DND-41 (cell line): ENCODE results near the gene ORM2.

Experiments
- ATAC-seq: fragments of 200-7000 bp; cut with Tn5 transposase; 3 replicates; pipeline ENCODE4 v1.9.1; 2021; ENCODE audit warnings: low read depth; ENCODE audit not compliant: insufficient read depth
- DNase-seq: peaks from one replicate; pipeline ENCODE4 v3.0.0-alpha.2; 2020
- H2AFZ ChIP-seq: 2 replicates; pipeline ENCODE4 v1.6.0; 2012; ENCODE audit warnings: low read depth, low read length
- H3K27ac ChIP-seq: 2 replicates; pipeline ENCODE4 v1.5.1; 2012; ENCODE audit warnings: low read length, inconsistent platforms
- H3K27me3 ChIP-seq: fragments of 200-600 bp; sonication (generic); 2 replicates; pipeline ENCODE4 v1.6.0; 2012; ENCODE audit warnings: low read length, mild to moderate bottlenecking, inconsistent platforms; ENCODE audit not compliant: insufficient read depth, poor library complexity
- H3K36me3 ChIP-seq: 2 replicates; pipeline ENCODE4 v1.5.1; 2012; ENCODE audit warnings: low read length, inconsistent platforms; ENCODE audit not compliant: insufficient read depth
- H3K4me1 ChIP-seq: 2 replicates; pipeline ENCODE4 v1.5.1; 2012; ENCODE audit warnings: mild to moderate bottlenecking, low read length; ENCODE audit not compliant: insufficient read depth
- H3K4me2 ChIP-seq: 2 replicates; pipeline ENCODE4 v1.6.0; 2012; ENCODE audit warnings: mild to moderate bottlenecking, moderate library complexity, low read length, inconsistent platforms; ENCODE audit not compliant: insufficient read depth
- H3K4me3 ChIP-seq, 2 experiments: fragments of 200-600 bp in 1 of 2; shearing (Covaris generic) in 1 of 2; 2 replicates each; pipeline ENCODE4 v1.5.1; 2012 to 2016; ENCODE audit warnings: inconsistent platforms in 2 of 2, low read length in 2 of 2, mild to moderate bottlenecking in 2 of 2, low read depth in 1 of 2, moderate library complexity in 1 of 2
- H3K79me2 ChIP-seq: 2 replicates; pipeline ENCODE4 v1.6.0; 2012; ENCODE audit warnings: low read length, inconsistent platforms; ENCODE audit not compliant: insufficient read depth
- H3K9ac ChIP-seq: 2 replicates; pipeline ENCODE4 v1.6.0; 2012; ENCODE audit warnings: low read depth, mild to moderate bottlenecking, inconsistent platforms, low read length, moderate library complexity
- H3K9me3 ChIP-seq: 2 replicates; pipeline ENCODE4 v1.5.1; 2012; ENCODE audit warnings: low read length, moderate library complexity, mild to moderate bottlenecking, inconsistent platforms; ENCODE audit not compliant: insufficient read depth, severe bottlenecking
- H4K20me1 ChIP-seq: 2 replicates; pipeline ENCODE4 v1.6.0; 2012; ENCODE audit warnings: low read length; ENCODE audit not compliant: insufficient read depth
- CTCF ChIP-seq: IDR thresholded peaks from 2 replicates; pipeline ENCODE4 v1.5.1; 2012; ENCODE audit warnings: borderline replicate concordance, low read length, moderate library complexity, mild to moderate bottlenecking; ENCODE audit not compliant: poor library complexity, severe bottlenecking; ENCODE audit errors: extremely low read depth
- EZH2 ChIP-seq: IDR thresholded peaks from 3 replicates; pipeline ENCODE4 v1.6.1; 2012; ENCODE audit warnings: borderline replicate concordance, low read depth, mild to moderate bottlenecking, moderate library complexity, low read length, inconsistent platforms; ENCODE audit not compliant: severe bottlenecking

Gene ORM2

GRCh38 chr9:114301798-114302565 is 27.7 kb upstream of the ORM2 start:
- H3K27me3 ChIP-seq, result no peaks in the 10 kb centered on the region

GRCh38 chr9:114302727-114303126 is 26.9 kb upstream of the ORM2 start:
- H2AFZ ChIP-seq, result no peak overlapping the region
- no peak for ATAC-seq
- no peak for DNase-seq
- no peaks in the 10 kb centered on the region for H3K79me2 ChIP-seq
- H3K4me1 ChIP-seq, result no peaks in the 10 kb centered on the region
- H4K20me1 ChIP-seq, result no peaks in the 10 kb centered on the region
- no peaks in the 10 kb centered on the region for H3K27me3 ChIP-seq
- TF ChIP-seq CTCF (no peak), EZH2 (no peak)
- no peak overlapping the region for H3K4me3 ChIP-seq
- no peaks in the 10 kb centered on the region for H3K9me3 ChIP-seq
- no peaks in the 10 kb centered on the region for H3K36me3 ChIP-seq
- H3K9ac ChIP-seq, result no peak overlapping the region
- H3K4me2 ChIP-seq, result no peak overlapping the region
- no peak overlapping the region for H3K27ac ChIP-seq

More at GRCh38 chr9:114301798-114302565, 27.7 kb upstream of the ORM2 start:
- Histone ChIP-seq H4K20me1 (no peaks in the 10 kb centered on the region), H3K79me2 (no peaks in the 10 kb centered on the region), H3K36me3 (no peaks in the 10 kb centered on the region), H3K4me3 (no peak overlapping the region), H2AFZ (no peak overlapping the region), H3K4me1 (no peaks in the 10 kb centered on the region), H3K9me3 (no peaks in the 10 kb centered on the region), H3K9ac (no peak overlapping the region), H3K4me2 (no peak overlapping the region), H3K27ac (no peak overlapping the region)
- ATAC-seq (no peak), DNase-seq (no peak)
- TF ChIP-seq EZH2, result no peak
- no peak for TF ChIP-seq CTCF

- Histone ChIP-seq H3K36me3 (no peaks in the 10 kb centered on the region), H2AFZ (no peak overlapping the region), H3K9ac (no peak overlapping the region), H3K4me3 (no peak overlapping the region), H3K79me2 (no peaks in the 10 kb centered on the region), H3K4me1 (no peaks in the 10 kb centered on the region), H3K4me2 (no peak overlapping the region), H3K9me3 (no peaks in the 10 kb centered on the region), H4K20me1 (no peaks in the 10 kb centered on the region), H3K27ac (no peak overlapping the region), H3K27me3 (no peaks in the 10 kb centered on the region)
- ATAC-seq (no peak), DNase-seq (no peak)
- TF ChIP-seq EZH2 (no peak), CTCF (no peak)
These were observed 26.1 kb upstream of the ORM2 start for GRCh38 chr9:114303571-114303970.
